Measurements from ENCODE around the gene CDK16. TPM values are rescaled to one million over a fixed set of nuclear protein-coding genes. Genes with fewer than 3 reads are reported as not detected.
A peak's percentile ranks its signal among the peaks of the same experiment; 100 is the strongest.

Gene CDK16
- total RNA-seq, 1 donor from 2014 or later: 107 TPM

- Histone ChIP-seq H3K36me3 (ENCODE audit: control insufficient read depth, insufficient read depth, low read length) (no peaks in the 10 kb centered on the region), H3K27me3 (ENCODE audit: control insufficient read depth, insufficient read depth, low read length) (peaks cover under 1% of the 10 kb centered on the region), H3K4me3 (ENCODE audit: low read depth, low read length) (no peak overlapping the region)
- TF ChIP-seq CTCF (IDR thresholded peaks at IDR 0.05; ENCODE audit: insufficient read depth, low read length, poor library complexity, severe bottlenecking): no peak
- no peak for DNase-seq (ENCODE audit: low read depth)
Observed at GRCh38 chrX:47187106-47187677, 31.3 kb upstream of the CDK16 start.

GRCh38 chrX:47189906-47190305 is 28.6 kb upstream of the CDK16 start:
- DNase-seq (ENCODE audit: low read depth): no peak
- no peak for TF ChIP-seq CTCF (IDR thresholded peaks at IDR 0.05; ENCODE audit: insufficient read depth, low read length, poor library complexity, severe bottlenecking)

GRCh38 chrX:47190445-47191269 is 27.8 kb upstream of the CDK16 start:
- Histone ChIP-seq H3K27me3 (ENCODE audit: control insufficient read depth, insufficient read depth, low read length) (no peaks in the 10 kb centered on the region), H3K36me3 (ENCODE audit: control insufficient read depth, insufficient read depth, low read length) (no peaks in the 10 kb centered on the region), H3K4me3 (ENCODE audit: low read depth, low read length) (peak overlapping the region; percentile 56)
- peak; percentile 63 for DNase-seq (ENCODE audit: low read depth)
- TF ChIP-seq CTCF (IDR thresholded peaks at IDR 0.05; ENCODE audit: insufficient read depth, low read length, poor library complexity, severe bottlenecking): no peak

More at GRCh38 chrX:47189906-47190305, 28.6 kb upstream of the CDK16 start:
- H3K36me3 ChIP-seq (ENCODE audit: control insufficient read depth, insufficient read depth, low read length): no peaks in the 10 kb centered on the region
- no peak overlapping the region for H3K4me3 ChIP-seq (ENCODE audit: low read depth, low read length)
- H3K27me3 ChIP-seq (ENCODE audit: control insufficient read depth, insufficient read depth, low read length): no peaks in the 10 kb centered on the region

GRCh38 chrX:47191331-47191730 is 27.1 kb upstream of the CDK16 start:
- no peak for DNase-seq (ENCODE audit: low read depth)
- TF ChIP-seq CTCF (IDR thresholded peaks at IDR 0.05; ENCODE audit: insufficient read depth, low read length, poor library complexity, severe bottlenecking): no peak
- Histone ChIP-seq H3K36me3 (ENCODE audit: control insufficient read depth, insufficient read depth, low read length) (no peaks in the 10 kb centered on the region), H3K4me3 (ENCODE audit: low read depth, low read length) (peak overlapping the region; percentile 56), H3K27me3 (ENCODE audit: control insufficient read depth, insufficient read depth, low read length) (no peaks in the 10 kb centered on the region)

GRCh38 chrX:47191806-47192401 is 26.6 kb upstream of the CDK16 start:
- H3K36me3 ChIP-seq (ENCODE audit: control insufficient read depth, insufficient read depth, low read length): no peaks in the 10 kb centered on the region

More at GRCh38 chrX:47191806-47192401, 26.6 kb upstream of the CDK16 start:
- no peak for DNase-seq (ENCODE audit: low read depth)
- no peak for TF ChIP-seq CTCF (IDR thresholded peaks at IDR 0.05; ENCODE audit: insufficient read depth, low read length, poor library complexity, severe bottlenecking)
- no peaks in the 10 kb centered on the region for H3K27me3 ChIP-seq (ENCODE audit: control insufficient read depth, insufficient read depth, low read length)
- peak overlapping the region; percentile 56 for H3K4me3 ChIP-seq (ENCODE audit: low read depth, low read length)
